Hypothalamus (tissue), 51 donors: ENCODE data around the gene HSD17B7.
A peak's percentile ranks its signal among the peaks of the same experiment; 100 is the strongest.

Source experiments
- DNase-seq, 51 donors: peaks; one replicate each; lab custom pipeline; 2025; lab: John Stamatoyannopoulos, UW

The HSD17B7 gene

GRCh38 chr1:162854245-162854882, 63.9 kb downstream of the HSD17B7 start:
- DNase-seq: peak in 24 of 51 donors; percentile 1 to 64 (median 25)

GRCh38 chr1:162855461-162856150, 65.1 kb downstream of the HSD17B7 start:
- no peak for DNase-seq

GRCh38 chr1:162856260-162856659, 65.8 kb downstream of the HSD17B7 start:
- no peak for DNase-seq

GRCh38 chr1:162857850-162858249, 67.3 kb downstream of the HSD17B7 start:
- DNase-seq: no peak

GRCh38 chr1:162859191-162859590, 68.7 kb downstream of the HSD17B7 start:
- DNase-seq: no peak

- peak in 10 of 51 donors; percentile 2 to 51 (median 13) for DNase-seq
These were observed 70.6 kb downstream of the HSD17B7 start, which contains the start of gene CCDC190 for GRCh38 chr1:162861101-162861500. Gene CCDC190 (minus strand): TSS chr1:162861175. CDS start chr1:162859646, 1,529 bp downstream.

GRCh38 chr1:162861625-162862024, 71.1 kb downstream of the HSD17B7 start:
- DNase-seq: no peak
